IMR-90 (cell line): ENCODE data around the gene TESK2. TPM values are rescaled to one million over a fixed set of nuclear protein-coding genes. Genes with fewer than 3 reads are reported as not detected.
"Not testable (repeated sequence)": the region's sequence is repeated elsewhere in the genome, so short reads cannot be mapped to it uniquely, and the experiment has no call there.

Experiments used
- ATAC-seq: fragments of 200-7000 bp; cut with Tn5 transposase; 2 replicates; pipeline ENCODE4 v1.9.1; 2020; ENCODE audit warnings: low read depth, mild to moderate bottlenecking, moderate library complexity
- BruUV-seq: library from RNA; stranded (reverse); fragments of 400-500 nt; replicated peaks from 2 replicates; lab custom pipeline; 2021; lab: Mats Ljungman, UMichigan
- CTCF ChIA-PET: fragments of 300-600 bp; formaldehyde crosslinking; extraction: SDS; loops from one replicate; lab custom pipeline; 2021; ENCODE audit warnings: antibody characterized with exemption; lab: Yijun Ruan, JAX
- POLR2A ChIA-PET: fragments of 300-600 bp; sonication (Branson Sonifier 250); formaldehyde crosslinking; loops from one replicate; lab custom pipeline; 2022; ENCODE audit warnings: antibody characterized with exemption; ENCODE audit not compliant: unreplicated experiment; lab: Charles Lee
- DNase-seq: peaks from one replicate; pipeline ENCODE4 v3.0.0; 2013
- H2AFZ ChIP-seq: replicated peaks from 2 replicates; pipeline ENCODE3; 2013; ENCODE audit warnings: low read length, mild to moderate bottlenecking; ENCODE audit not compliant: poor library complexity
- H2AK5ac ChIP-seq: 2 replicates; pipeline ENCODE4 v1.6.1; 2013; ENCODE audit warnings: low read depth, low read length, inconsistent platforms
- H2AK9ac ChIP-seq: replicated peaks from 2 replicates; pipeline ENCODE3; 2013; ENCODE audit warnings: mild to moderate bottlenecking, low read depth, low read length, moderate library complexity; ENCODE audit not compliant: poor library complexity
- H2BK120ac ChIP-seq: 2 replicates; pipeline ENCODE4 v1.6.1; 2013; ENCODE audit warnings: low read depth, low read length, inconsistent platforms
- H2BK15ac ChIP-seq: 3 replicates; pipeline ENCODE4 v1.6.1; 2013; ENCODE audit warnings: low read depth, low read length, inconsistent platforms
- H2BK20ac ChIP-seq: 2 replicates; pipeline ENCODE4 v1.6.1; 2013; ENCODE audit warnings: low read depth, mild to moderate bottlenecking, inconsistent platforms, low read length, moderate library complexity
- H2BK5ac ChIP-seq: 2 replicates; pipeline ENCODE4 v1.6.1; 2013; ENCODE audit warnings: mild to moderate bottlenecking, low read depth, low read length, inconsistent platforms; ENCODE audit not compliant: poor library complexity, severe bottlenecking
- H3K14ac ChIP-seq: replicated peaks from 2 replicates; pipeline ENCODE4 v1.6.1; 2013; ENCODE audit warnings: low read depth, low read length, inconsistent platforms
- H3K18ac ChIP-seq: 2 replicates; pipeline ENCODE4 v1.6.1; 2013; ENCODE audit warnings: low read depth, low read length, control low read depth
- H3K23ac ChIP-seq: 2 replicates; pipeline ENCODE4 v1.6.1; 2013; ENCODE audit warnings: low read depth, low read length, inconsistent platforms
- H3K27ac ChIP-seq: 2 replicates; pipeline ENCODE4 v1.5.1; 2013; ENCODE audit warnings: mild to moderate bottlenecking, control low read depth, low read length; ENCODE audit not compliant: insufficient read depth
- H3K27me3 ChIP-seq: 2 replicates; pipeline ENCODE4 v1.6.1; 2013; ENCODE audit warnings: low read length; ENCODE audit not compliant: control insufficient read depth, insufficient read depth
- H3K36me3 ChIP-seq: 2 replicates; pipeline ENCODE4 v1.6.1; 2013; ENCODE audit warnings: low read length, mixed read lengths; ENCODE audit not compliant: control insufficient read depth, insufficient read depth
- H3K4ac ChIP-seq: 2 replicates; pipeline ENCODE4 v1.6.1; 2013; ENCODE audit warnings: low read depth, low read length, inconsistent platforms
- H3K4me1 ChIP-seq: 2 replicates; pipeline ENCODE4 v1.6.1; 2013; ENCODE audit warnings: low read length, mixed read lengths; ENCODE audit not compliant: control insufficient read depth, insufficient read depth
- H3K4me2 ChIP-seq: 2 replicates; pipeline ENCODE4 v1.6.1; 2013; ENCODE audit warnings: low read depth, mild to moderate bottlenecking, control low read depth, low read length, moderate library complexity
- H3K4me3 ChIP-seq: 2 replicates; pipeline ENCODE4 v1.5.1; 2013; ENCODE audit warnings: low read depth, mild to moderate bottlenecking, control low read depth, low read length, moderate library complexity; ENCODE audit not compliant: insufficient read depth
- H3K56ac ChIP-seq: 2 replicates; pipeline ENCODE4 v1.6.1; 2013; ENCODE audit warnings: low read length, inconsistent platforms; ENCODE audit not compliant: insufficient read depth; ENCODE audit errors: extremely low read depth
- H3K79me1 ChIP-seq, 2 experiments: 2 replicates each; pipeline ENCODE4 v1.6.1; 2013; ENCODE audit warnings: low read length in 2 of 2, inconsistent platforms in 1 of 2, low read depth in 1 of 2
- H3K9ac ChIP-seq: 2 replicates; pipeline ENCODE4 v1.6.1; 2013; ENCODE audit warnings: low read depth, low read length, control low read depth
- H3K9me1 ChIP-seq: 2 replicates; pipeline ENCODE4 v1.6.1; 2013; ENCODE audit warnings: low read length, inconsistent platforms; ENCODE audit not compliant: insufficient read depth
- H3K9me3 ChIP-seq: 2 replicates; pipeline ENCODE4 v1.6.1; 2013; ENCODE audit warnings: low read length; ENCODE audit not compliant: control insufficient read depth, insufficient read depth
- H4K20me1 ChIP-seq: 2 replicates; pipeline ENCODE4 v1.6.1; 2013; ENCODE audit warnings: low read length, inconsistent platforms; ENCODE audit not compliant: insufficient read depth
- H4K5ac ChIP-seq: 2 replicates; pipeline ENCODE4 v1.6.1; 2013; ENCODE audit warnings: mild to moderate bottlenecking, low read depth, low read length, control low read depth
- H4K8ac ChIP-seq, 2 experiments: 2 replicates each; pipeline ENCODE4 v1.6.1; 2013; ENCODE audit warnings: low read depth in 2 of 2, low read length in 2 of 2, control low read depth in 1 of 2, inconsistent platforms in 1 of 2
- H4K91ac ChIP-seq: 2 replicates; pipeline ENCODE4 v1.6.1; 2013; ENCODE audit warnings: low read depth, low read length, inconsistent platforms; ENCODE audit not compliant: insufficient read depth
- CTCF ChIP-seq: conservative IDR thresholded peaks from 2 replicates; pipeline ENCODE4 v1.5.1; 2012; ENCODE audit warnings: mild to moderate bottlenecking, low read depth, low read length, improper control_type of control experiment
- WGBS, 2 experiments: methylation state at CpG; one replicate each; pipeline versions ENCODE4 v1.1.5 to v1.1.7; 2013; ENCODE audit warnings: missing lambda C conversion rate in 2 of 2; ENCODE audit not compliant: insufficient read length in 1 of 2; ENCODE audit errors: extremely low coverage in 2 of 2; 5-methylcytosine and 5-hydroxymethylcytosine counted together
- dilution Hi-C: fragments of 300-500 bp; cut with HindIII; formaldehyde crosslinking; loops from one replicate; pipeline ENCODE4 v1.14.3; 2018; ENCODE audit warnings: low sequenced_read_pairs; ENCODE audit not compliant: unreplicated experiment
- in situ Hi-C: fragments of 300-500 bp; cut with MboI; formaldehyde crosslinking; loops from 3 replicates; pipeline ENCODE4 v1.14.3; 2019; ENCODE audit warnings: low sequenced_read_pairs, inconsistent platforms, mixed read lengths
- intact Hi-C: fragments of 100-400 bp; cut with micrococcal nuclease; formaldehyde crosslinking; loops from 2 replicates; pipeline ENCODE4 v1.10.0; 2022
- polyA plus RNA-seq, 3 experiments: library from polyadenylated mRNA; depleted of rRNA; stranded (reverse); fragments of >200 nt; gene quantifications; 2 replicates each; pipeline ENCODE4 v1.2.3, GENCODE V29; 2012; ENCODE audit warnings: low replicate concordance in 1 of 3
- total RNA-seq: library from RNA; depleted of rRNA; stranded (reverse); fragments of >200 nt; gene quantifications from 2 replicates; pipeline ENCODE4 v1.2.3, GENCODE V29; 2012

The TESK2 gene
- total and polyA plus RNA-seq, 2 of the 4 experiments (the other 2 are of a cell fraction): 0.90 to 1.3 TPM

- Histone ChIP-seq H4K8ac (peak overlapping the region in 1 of 2 experiments; percentile 57; a peak in 2 of 4 replicates), H2AFZ (peak overlapping the region; percentile 74)
- ChIA-PET CTCF (interaction anchor here (0.5 to 8.1 kb wide), 10 partner anchors 12 to 217 kb away, joined by 3 to 95 read pairs (median 4); partner anchors contain the start of gene TESK2), POLR2A (interaction anchor here (0.6 kb wide), 2 partner anchors 9 to 350 kb away, joined by 3 to 8 read pairs; no protein-coding TSS in a partner anchor)
- H3K4ac ChIP-seq, H4K20me1 ChIP-seq, H2BK120ac ChIP-seq, H3K36me3 ChIP-seq, dilution Hi-C loops, H2AK5ac ChIP-seq, H2AK9ac ChIP-seq, H3K9me1 ChIP-seq, H2BK5ac ChIP-seq, H3K27me3 ChIP-seq, in situ Hi-C loops, H3K56ac ChIP-seq, H3K18ac ChIP-seq, H4K91ac ChIP-seq, H2BK15ac ChIP-seq, H3K27ac ChIP-seq, H3K9me3 ChIP-seq, H3K14ac ChIP-seq, H3K4me3 ChIP-seq, H2BK20ac ChIP-seq, H3K9ac ChIP-seq, H3K4me1 ChIP-seq, H3K4me2 ChIP-seq, BruUV-seq, H3K79me1 ChIP-seq, H3K23ac ChIP-seq, H4K5ac ChIP-seq: not testable (repeated sequence)
- ATAC-seq: peak; percentile 94
- DNase-seq: peak; percentile 75
- 92% methylated on average over 2 of the region's 7 CpGs; no CpG with 5 or more reads in 1 of the 2 experiments for WGBS, 2 experiments
- TF ChIP-seq CTCF: 0 out of 2 replicates have a peak, but pooled peaks have one; percentile 11
- intact Hi-C loops: loop anchor here (1.0 to 2.0 kb wide), 3 partner anchors 56 to 209 kb away; no protein-coding TSS in a partner anchor
Observed at GRCh38 chr1:45360981-45361380, 130.0 kb downstream of the TESK2 start.
